Neuronal stem cell (in vitro differentiated cells): Measurements from ENCODE around the gene CRYBB1.
A peak's percentile ranks its signal among the peaks of the same experiment; 100 is the strongest.

Experiments
- DNase-seq: peaks from one replicate; pipeline ENCODE4 v3.0.0-alpha.2; 2013; ENCODE audit warnings: low spot score
- H2AFZ ChIP-seq: one replicate; pipeline ENCODE4 v1.6.1; 2013; ENCODE audit warnings: mild to moderate bottlenecking, low read length, inconsistent platforms
- H2AK5ac ChIP-seq: 2 replicates; pipeline ENCODE4 v1.6.1; 2013; ENCODE audit warnings: low read depth, mild to moderate bottlenecking, inconsistent platforms, low read length, moderate library complexity, mixed read lengths
- H2BK120ac ChIP-seq: 2 replicates; pipeline ENCODE4 v1.6.1; 2013; ENCODE audit warnings: low read depth, mild to moderate bottlenecking, inconsistent platforms, low read length, moderate library complexity, mixed read lengths
- H2BK12ac ChIP-seq: one replicate; pipeline ENCODE4 v1.6.1; 2013; ENCODE audit warnings: low read length, inconsistent platforms
- H2BK15ac ChIP-seq: 2 replicates; pipeline ENCODE4 v1.6.1; 2013; ENCODE audit warnings: mild to moderate bottlenecking, low read length, inconsistent platforms, mixed read lengths
- H2BK5ac ChIP-seq: one replicate; pipeline ENCODE4 v1.6.1; 2013; ENCODE audit warnings: inconsistent platforms, mild to moderate bottlenecking, low read length, moderate library complexity
- H3K14ac ChIP-seq: one replicate; pipeline ENCODE4 v1.6.1; 2013; ENCODE audit warnings: low read length, inconsistent platforms
- H3K18ac ChIP-seq: 2 replicates; pipeline ENCODE4 v1.6.1; 2013; ENCODE audit warnings: low read length, inconsistent platforms
- H3K23ac ChIP-seq: 2 replicates; pipeline ENCODE4 v1.6.1; 2013; ENCODE audit warnings: low read depth, mild to moderate bottlenecking, mixed read lengths, low read length, inconsistent platforms; ENCODE audit not compliant: poor library complexity
- H3K27ac ChIP-seq: replicated peaks from 3 replicates; pipeline ENCODE4 v1.5.1; 2013; ENCODE audit warnings: low read length, inconsistent platforms
- H3K27me3 ChIP-seq, 3 experiments: 2 replicates each; pipeline ENCODE4 v1.6.1; 2013; ENCODE audit warnings: low read length in 3 of 3, mild to moderate bottlenecking in 2 of 3, inconsistent platforms in 1 of 3, low read depth in 1 of 3, mixed read lengths in 1 of 3, moderate library complexity in 1 of 3; ENCODE audit not compliant: control insufficient read depth in 3 of 3, insufficient read depth in 3 of 3
- H3K36me3 ChIP-seq, 2 donors: replicated peaks in 1 of 2; 2 replicates each; pipeline ENCODE4 v1.6.1; 2013; ENCODE audit warnings: low read length in 2 of 2; ENCODE audit not compliant: control insufficient read depth in 2 of 2, insufficient read depth in 2 of 2
- H3K4ac ChIP-seq: 2 replicates; pipeline ENCODE4 v1.6.1; 2013; ENCODE audit warnings: inconsistent platforms, mild to moderate bottlenecking, low read length, moderate library complexity
- H3K4me1 ChIP-seq, 2 donors: 1 replicate in 1 of 2; 2 replicates in 1 of 2; pipeline ENCODE4 v1.6.1; 2013; ENCODE audit warnings: low read length in 2 of 2, low read depth in 1 of 2; ENCODE audit not compliant: control insufficient read depth in 2 of 2, insufficient read depth in 1 of 2
- H3K4me2 ChIP-seq: one replicate; pipeline ENCODE4 v1.6.1; 2013; ENCODE audit warnings: mild to moderate bottlenecking, low read length, inconsistent platforms; ENCODE audit not compliant: insufficient read depth, poor library complexity, severe bottlenecking
- H3K4me3 ChIP-seq, 2 donors: 2 replicates each; pipeline ENCODE4 v1.5.1; 2013; ENCODE audit warnings: low read length in 2 of 2, mild to moderate bottlenecking in 2 of 2, inconsistent platforms in 1 of 2, moderate library complexity in 1 of 2
- H3K79me1 ChIP-seq: one replicate; pipeline ENCODE4 v1.6.1; 2013; ENCODE audit warnings: low read depth, mild to moderate bottlenecking, inconsistent platforms, low read length, moderate library complexity
- H3K9ac ChIP-seq: one replicate; pipeline ENCODE4 v1.6.1; 2013; ENCODE audit warnings: mild to moderate bottlenecking, low read depth, low read length, inconsistent platforms; ENCODE audit not compliant: poor library complexity
- H3K9me3 ChIP-seq, 2 donors: replicated peaks in 1 of 2; 2 replicates each; pipeline versions ENCODE3 to v1.6.1; 2013; ENCODE audit warnings: low read length in 2 of 2, mild to moderate bottlenecking in 2 of 2, inconsistent platforms in 1 of 2, low read depth in 1 of 2, mixed read lengths in 1 of 2, moderate library complexity in 1 of 2; ENCODE audit not compliant: control insufficient read depth in 2 of 2, insufficient read depth in 1 of 2
- H4K8ac ChIP-seq: one replicate; pipeline ENCODE4 v1.6.1; 2013; ENCODE audit warnings: low read depth, mild to moderate bottlenecking, inconsistent platforms, low read length, moderate library complexity
- H4K91ac ChIP-seq: one replicate; pipeline ENCODE4 v1.6.1; 2013; ENCODE audit warnings: low read length, low read depth, mild to moderate bottlenecking, inconsistent platforms; ENCODE audit not compliant: poor library complexity
- WGBS, 2 donors: extraction: QIAGEN DNeasy Blood & Tissue Kit; methylation state at CpG; one replicate each; pipeline ENCODE4 v1.1.7; 2013; ENCODE audit warnings: missing lambda C conversion rate in 2 of 2, mixed read lengths in 1 of 2; ENCODE audit not compliant: insufficient read length in 2 of 2, insufficient replicate concordance in 1 of 2; ENCODE audit errors: extremely low coverage in 2 of 2; 5-methylcytosine and 5-hydroxymethylcytosine counted together

CRYBB1 gene

GRCh38 chr22:26561756-26562417, 55.9 kb downstream of the CRYBB1 start:
- no peak overlapping the region for H3K4me2 ChIP-seq
- no peak overlapping the region for H2BK120ac ChIP-seq
- H3K23ac ChIP-seq: no peak overlapping the region
- no peak overlapping the region for H2AFZ ChIP-seq
- H3K4me1 ChIP-seq: peaks cover 8 to 16% of the 10 kb centered on the region in 2 donors
- H3K14ac ChIP-seq: no peak overlapping the region
- peaks cover 0 to 32% of the 10 kb centered on the region in 2 donors for H3K36me3 ChIP-seq
- no peak overlapping the region for H4K8ac ChIP-seq
- no peak overlapping the region for H2BK12ac ChIP-seq
- no peak overlapping the region for H3K4me3 ChIP-seq
- H4K91ac ChIP-seq: no peak overlapping the region
- no CpG with 5 or more reads among the region's 9 CpGs for WGBS, 2 donors
- no peaks in the 10 kb centered on the region for H3K9me3 ChIP-seq
- no peak overlapping the region for H3K27ac ChIP-seq
- no peak overlapping the region for H2BK15ac ChIP-seq
- no peak overlapping the region for H2BK5ac ChIP-seq
- H3K27me3 ChIP-seq: no peaks in the 10 kb centered on the region
- H3K18ac ChIP-seq: no peak overlapping the region
- H3K9ac ChIP-seq: no peak overlapping the region
- H3K4ac ChIP-seq: no peak overlapping the region
- no peak overlapping the region for H2AK5ac ChIP-seq
- DNase-seq: no peak
- peaks cover 2% of the 10 kb centered on the region for H3K79me1 ChIP-seq

- Histone ChIP-seq H3K9me3 (no peaks in the 10 kb centered on the region), H2BK12ac (no peak overlapping the region), H3K23ac (no peak overlapping the region), H3K4ac (no peak overlapping the region), H4K8ac (no peak overlapping the region), H2BK15ac (no peak overlapping the region), H4K91ac (no peak overlapping the region), H2BK5ac (no peak overlapping the region), H3K4me1 (peaks cover 5 to 19% of the 10 kb centered on the region in 2 donors), H2AFZ (no peak overlapping the region), H3K4me3 (no peak overlapping the region), H3K27me3 (no peaks in the 10 kb centered on the region), H3K9ac (no peak overlapping the region), H2AK5ac (no peak overlapping the region), H3K36me3 (peaks cover 0 to 33% of the 10 kb centered on the region in 2 donors), H3K27ac (no peak overlapping the region), H3K18ac (no peak overlapping the region), H2BK120ac (no peak overlapping the region), H3K4me2 (no peak overlapping the region), H3K79me1 (peaks cover 3% of the 10 kb centered on the region), H3K14ac (no peak overlapping the region)
- WGBS, 2 donors: no CpG with 5 or more reads among the region's 13 CpGs
- no peak for DNase-seq
Measured at GRCh38 chr22:26559961-26560575, 57.8 kb downstream of the CRYBB1 start.

- Histone ChIP-seq H3K9me3 (no peaks in the 10 kb centered on the region), H3K4ac (no peak overlapping the region), H3K27me3 (no peaks in the 10 kb centered on the region), H4K91ac (no peak overlapping the region), H3K36me3 (peaks cover 0 to 21% of the 10 kb centered on the region in 2 donors), H2BK15ac (no peak overlapping the region), H3K4me2 (no peak overlapping the region), H3K27ac (no peak overlapping the region), H3K9ac (no peak overlapping the region), H3K18ac (peak overlapping the region; percentile 80), H2BK120ac (no peak overlapping the region), H3K14ac (no peak overlapping the region), H2AK5ac (no peak overlapping the region), H3K4me3 (no peak overlapping the region), H4K8ac (no peak overlapping the region), H2BK12ac (no peak overlapping the region), H3K23ac (no peak overlapping the region), H2BK5ac (no peak overlapping the region), H3K79me1 (peaks cover 2% of the 10 kb centered on the region), H3K4me1 (peaks cover 2 to 20% of the 10 kb centered on the region in 2 donors), H2AFZ (no peak overlapping the region)
- DNase-seq: no peak
- no CpG with 5 or more reads among the region's 3 CpGs for WGBS, 2 donors
Measured at GRCh38 chr22:26558248-26558895, 59.5 kb downstream of the CRYBB1 start.

GRCh38 chr22:26556904-26557303, 60.9 kb downstream of the CRYBB1 start:
- H3K4me3 ChIP-seq: peak overlapping the region in 1 of 2 donors; percentile 13
- H3K4me2 ChIP-seq: no peak overlapping the region
- no peak overlapping the region for H3K18ac ChIP-seq
- no peak overlapping the region for H3K23ac ChIP-seq
- H2AK5ac ChIP-seq: no peak overlapping the region
- H3K4me1 ChIP-seq: peaks cover 2 to 24% of the 10 kb centered on the region in 2 donors
- H2BK12ac ChIP-seq: no peak overlapping the region
- WGBS, 2 donors: no CpG with 5 or more reads among the region's 5 CpGs
- H4K8ac ChIP-seq: no peak overlapping the region
- H2BK120ac ChIP-seq: no peak overlapping the region
- no peaks in the 10 kb centered on the region for H3K9me3 ChIP-seq
- H3K36me3 ChIP-seq: peaks cover 0 to 21% of the 10 kb centered on the region in 2 donors
- no peak overlapping the region for H3K27ac ChIP-seq
- DNase-seq: no peak
- no peak overlapping the region for H3K9ac ChIP-seq
- H3K4ac ChIP-seq: no peak overlapping the region
- H2BK15ac ChIP-seq: no peak overlapping the region
- H3K14ac ChIP-seq: no peak overlapping the region
- no peaks in the 10 kb centered on the region for H3K27me3 ChIP-seq
- peaks cover 2% of the 10 kb centered on the region for H3K79me1 ChIP-seq
- H4K91ac ChIP-seq: no peak overlapping the region
- H2AFZ ChIP-seq: no peak overlapping the region
- H2BK5ac ChIP-seq: no peak overlapping the region
